GM12878 (cell line): ENCODE results near the gene TUBA3C. TPM values are rescaled to one million over a fixed set of nuclear protein-coding genes. Genes with fewer than 3 reads are reported as not detected.

ENCODE experiments used
- ATAC-seq: fragments of 200-7000 bp; cut with Tn5 transposase; 3 replicates; pipeline ENCODE4 v1.9.1; 2020; ENCODE audit warnings: mild to moderate bottlenecking, moderate library complexity
- BruUV-seq: library from RNA; stranded (reverse); fragments of 400-500 nt; replicated peaks from 2 replicates; lab custom pipeline; 2021; lab: Mats Ljungman, UMichigan
- CTCF ChIA-PET: fragments of 300-600 bp; sonication (Branson Sonifier 250); formaldehyde crosslinking; extraction: SDS; loops from one replicate; lab custom pipeline; 2021; ENCODE audit warnings: inconsistent platforms; lab: Yijun Ruan, JAX
- POLR2A ChIA-PET: fragments of 350-600 bp; formaldehyde crosslinking; extraction: SDS; loops from one replicate; lab custom pipeline; 2021; ENCODE audit warnings: inconsistent platforms; lab: Charles Lee
- RAD21 ChIA-PET: fragments of 300-600 bp; sonication (Branson Sonifier 250); formaldehyde crosslinking; loops from one replicate; lab custom pipeline; 2023; ENCODE audit warnings: antibody characterized with exemption; ENCODE audit not compliant: unreplicated experiment; lab: Charles Lee
- SMC1A ChIA-PET: fragments of 300-600 bp; sonication (Branson Sonifier 250); formaldehyde crosslinking; loops from one replicate; lab custom pipeline; 2023; ENCODE audit not compliant: unreplicated experiment, uncharacterized antibody; lab: Charles Lee
- DNase-seq: peaks from one replicate; pipeline ENCODE4 v3.0.0-alpha.2; 2011; ENCODE audit warnings: low read depth, low spot score
- FAIRE-seq: peaks from 3 replicates; lab custom pipeline; 2011; peaks lifted over from hg19 to GRCh38; lab: Jason Lieb, UNC
- H2AFZ ChIP-seq: 2 replicates; pipeline ENCODE4 v1.6.0; 2011; ENCODE audit warnings: low read depth, low read length, control low read depth; ENCODE audit not compliant: control insufficient read depth
- H3K27ac ChIP-seq: 2 replicates; pipeline ENCODE4 v1.5.1; 2011; ENCODE audit warnings: control low read depth; ENCODE audit not compliant: control insufficient read depth, insufficient read depth
- H3K27me3 ChIP-seq, 2 experiments: replicated peaks in 1 of 2; 2 replicates each; pipeline versions ENCODE4 v1.6.0 to v1.6.1; 2011; ENCODE audit warnings: low read length in 1 of 2; ENCODE audit not compliant: control insufficient read depth in 2 of 2, insufficient read depth in 2 of 2
- H3K36me3 ChIP-seq, 2 experiments: 2 replicates each; pipeline ENCODE4 v1.5.1; 2011; ENCODE audit warnings: low read length in 1 of 2; ENCODE audit not compliant: control insufficient read depth in 2 of 2, insufficient read depth in 2 of 2
- H3K4me1 ChIP-seq: 2 replicates; pipeline ENCODE4 v1.6.1; 2011; ENCODE audit warnings: mild to moderate bottlenecking, low read length, moderate library complexity, mixed read lengths; ENCODE audit not compliant: control insufficient read depth, insufficient read depth
- H3K4me2 ChIP-seq: 2 replicates; pipeline ENCODE4 v1.6.0; 2011; ENCODE audit warnings: control low read depth; ENCODE audit not compliant: control insufficient read depth, insufficient read depth
- H3K4me3 ChIP-seq: fragments of 200-600 bp; sonication (generic); 2 replicates; pipeline ENCODE4 v1.5.1; 2016
- H3K79me2 ChIP-seq: 2 replicates; pipeline ENCODE4 v1.6.0; 2011; ENCODE audit warnings: low read length; ENCODE audit not compliant: control insufficient read depth, insufficient read depth
- H3K9ac ChIP-seq: 2 replicates; pipeline ENCODE4 v1.8.0; 2011; ENCODE audit warnings: low read length, control low read depth, mixed read lengths; ENCODE audit not compliant: control insufficient read depth, insufficient read depth
- H3K9me3 ChIP-seq: replicated peaks from 3 replicates; pipeline ENCODE4 v1.5.1; 2011; ENCODE audit warnings: mild to moderate bottlenecking, low read length; ENCODE audit not compliant: control insufficient read depth, insufficient read depth
- H4K20me1 ChIP-seq: 2 replicates; pipeline ENCODE4 v1.6.0; 2011; ENCODE audit not compliant: control insufficient read depth, insufficient read depth
- ETV6 ChIP-seq, 2 experiments: fragments of 450-650 bp in 1 of 2; IDR thresholded peaks in 1 of 2; conservative IDR thresholded peaks in 1 of 2; 2 replicates each; pipeline ENCODE4 v1.6.1; 2014; ENCODE audit warnings: antibody characterized with exemption in 1 of 2, borderline replicate concordance in 1 of 2, low read depth in 1 of 2, mild to moderate bottlenecking in 1 of 2, moderate library complexity in 1 of 2
- JUND ChIP-seq: IDR thresholded peaks from 2 replicates; pipeline ENCODE4 v1.6.1; 2012; ENCODE audit warnings: low read depth, mild to moderate bottlenecking, low read length, improper control_type of control experiment, moderate library complexity
- MTA3 ChIP-seq: IDR thresholded peaks from 2 replicates; pipeline ENCODE4 v1.6.1; 2012; ENCODE audit warnings: low read length, inconsistent platforms, borderline replicate concordance
- NFYB ChIP-seq: IDR thresholded peaks from 2 replicates; pipeline ENCODE4 v1.6.1; 2011; ENCODE audit warnings: low read depth, mild to moderate bottlenecking, low read length, improper control_type of control experiment, moderate library complexity; ENCODE audit not compliant: insufficient read depth
- RB1 ChIP-seq: fragments of 450-650 bp; formaldehyde crosslinking; IDR thresholded peaks from 2 replicates; pipeline ENCODE4 v1.6.1; 2017; ENCODE audit warnings: mild to moderate bottlenecking, borderline replicate concordance
- SMARCA5 ChIP-seq: fragments of 450-650 bp; IDR thresholded peaks from 2 replicates; pipeline ENCODE4 v1.6.1; 2017; ENCODE audit warnings: mild to moderate bottlenecking
- SPI1 ChIP-seq: IDR thresholded peaks from 2 replicates; pipeline ENCODE4 v1.6.1; 2011; ENCODE audit warnings: low read depth, mild to moderate bottlenecking, low read length, moderate library complexity, borderline replicate concordance; ENCODE audit not compliant: insufficient read depth
- SREBF2 ChIP-seq: IDR thresholded peaks from 2 replicates; pipeline ENCODE4 v1.6.1; 2012; ENCODE audit warnings: mild to moderate bottlenecking, low read length
- STAT1 ChIP-seq: fragments of 450-650 bp; conservative IDR thresholded peaks from 2 replicates; pipeline ENCODE4 v1.6.1; 2014; ENCODE audit warnings: antibody characterized with exemption, mild to moderate bottlenecking
- TAF1 ChIP-seq: IDR thresholded peaks from 2 replicates; pipeline ENCODE4 v1.6.1; 2011; ENCODE audit warnings: mild to moderate bottlenecking, low read depth, low read length, borderline replicate concordance
- TCF3 ChIP-seq: IDR thresholded peaks from 2 replicates; pipeline ENCODE4 v1.6.1; 2012; ENCODE audit warnings: low read depth, mild to moderate bottlenecking, low read length, borderline replicate concordance; ENCODE audit not compliant: insufficient read depth
- USF2 ChIP-seq: IDR thresholded peaks from 2 replicates; pipeline ENCODE4 v1.6.1; 2011; ENCODE audit warnings: low read depth, low read length, improper control_type of control experiment, borderline replicate concordance
- WGBS: methylation state at CpG from one replicate; pipeline ENCODE4 v1.1.6; 2016; ENCODE audit warnings: low lambda C conversion rate; ENCODE audit not compliant: insufficient replicate concordance, insufficient coverage; ENCODE audit errors: missing lambda C conversion rate; 5-methylcytosine and 5-hydroxymethylcytosine counted together
- in situ Hi-C: fragments of 300-500 bp; cut with MboI; formaldehyde crosslinking; loops from 9 replicates; pipeline ENCODE4 v1.14.3; 2018; ENCODE audit warnings: mixed read lengths
- intact Hi-C: fragments of 100-400 bp; cut with micrococcal nuclease; formaldehyde crosslinking; loops from one replicate; pipeline ENCODE4 v1.14.2; 2022; ENCODE audit not compliant: unreplicated experiment
- polyA plus RNA-seq, 11 experiments: library from polyadenylated mRNA; depleted of rRNA in 4 of 11; unstranded in 6 of 11; stranded (reverse) in 5 of 11; fragments of >200 nt; fragmentation: Nextera tagmentation in 4 of 11; fragmentation: Illumina TruSeq in 1 of 11; extraction: Ambion mirVana in 4 of 11; extraction: Trizol in 1 of 11; gene quantifications; 1 replicate in 1 of 11; 2 replicates in 10 of 11; pipeline versions ENCODE4 v1.2.1 to v1.2.3, GENCODE V29; 2011 to 2016; ENCODE audit warnings: inconsistent platforms in 2 of 11, missing spikeins in 2 of 11, low read depth in 1 of 11
- total RNA-seq, 4 experiments: library from RNA; depleted of rRNA in 3 of 4; stranded (reverse); fragments of >200 nt in 3 of 4; fragmentation: Illumina TruSeq in 1 of 4; extraction: Trizol in 1 of 4; gene quantifications; 2 replicates each; pipeline versions ENCODE4 v1.2.1 to v1.2.3, GENCODE V29; 2013 to 2021

TUBA3C gene
- total and polyA plus RNA-seq, 10 of the 15 experiments (the other 5 are each of a cell fraction or from before 2014, with no cell fraction given) = 0.04 to 4.5 (median 0.31) TPM; not detected in 5

- Histone ChIP-seq H3K27ac (no peak overlapping the region), H3K4me1 (no peaks in the 10 kb centered on the region), H3K36me3 (no peaks in the 10 kb centered on the region), H4K20me1 (no peaks in the 10 kb centered on the region), H3K4me2 (no peak overlapping the region), H3K9ac (no peak overlapping the region), H2AFZ (no peak overlapping the region), H3K79me2 (no peaks in the 10 kb centered on the region), H3K27me3 (no peaks in the 10 kb centered on the region), H3K9me3 (no peaks in the 10 kb centered on the region; the same call in 2 of the 3 replicates), H3K4me3 (no peak overlapping the region)
- CTCF ChIA-PET = interaction anchor here (0.6 to 1.1 kb wide), 5 partner anchors 20 to 452 kb away, joined by 3 read pairs; no protein-coding TSS in a partner anchor
- TF ChIP-seq STAT1 (no peak), RB1 (no peak), JUND (no peak), SMARCA5 (no peak), SREBF2 (no peak), USF2 (no peak), TCF3 (no peak), TAF1 (no peak), SPI1 (no peak), ETV6 (conservative IDR thresholded peaks at IDR 0.05 in 1 of 2, IDR thresholded peaks at IDR 0.05 in 1 of 2; ENCODE audit: borderline replicate concordance in 1 of 2, low read depth in 1 of 2) (no peak), MTA3 (no peak), NFYB (no peak)
- SMC1A ChIA-PET = no interaction called here
- 3% methylated on average over 5 of the region's 5 CpGs for WGBS
- ATAC-seq (no peak), FAIRE-seq (no peak), DNase-seq (no peak)
- in situ Hi-C loops (no loop called here), intact Hi-C loops (no loop called here)
- POLR2A ChIA-PET = no interaction called here
- RAD21 ChIA-PET = no interaction called here
- no TSS peak for BruUV-seq
Observed at GRCh38 chr13:19152403-19152802, 29.2 kb downstream of the TUBA3C start.
